ENCODE measurements around the gene GALNT13. TPM values are rescaled to one million over a fixed set of nuclear protein-coding genes. Genes with fewer than 3 reads are reported as not detected.
"Not testable (repeated sequence)": the region's sequence is repeated elsewhere in the genome, so short reads cannot be mapped to it uniquely, and the experiment has no call there.

Gene GALNT13
- total RNA-seq, 1 donor from 2014 or later = 0.46 TPM

- no peak for DNase-seq (ENCODE audit: low read depth)
- Histone ChIP-seq H3K4me3 (ENCODE audit: low read depth, low read length) (no peak overlapping the region), H3K27me3 (ENCODE audit: control insufficient read depth, insufficient read depth, low read length) (no peaks in the 10 kb centered on the region), H3K36me3 (ENCODE audit: control insufficient read depth, insufficient read depth, low read length) (no peaks in the 10 kb centered on the region)
- TF ChIP-seq CTCF (IDR thresholded peaks at IDR 0.05; ENCODE audit: insufficient read depth, low read length, poor library complexity, severe bottlenecking) = no peak
Observed at GRCh38 chr2:154466226-154466625, 594.5 kb downstream of the GALNT13 start.

- H3K36me3 ChIP-seq (ENCODE audit: control insufficient read depth, insufficient read depth, low read length) = no peaks in the 10 kb centered on the region
- DNase-seq (ENCODE audit: low read depth) = peak; percentile 38
- no peak for TF ChIP-seq CTCF (IDR thresholded peaks at IDR 0.05; ENCODE audit: insufficient read depth, low read length, poor library complexity, severe bottlenecking)
- H3K4me3 ChIP-seq (ENCODE audit: low read depth, low read length) = no peak overlapping the region
- H3K27me3 ChIP-seq (ENCODE audit: control insufficient read depth, insufficient read depth, low read length) = no peaks in the 10 kb centered on the region
Observed at GRCh38 chr2:154470376-154470775, 598.7 kb downstream of the GALNT13 start.

GRCh38 chr2:154471492-154471891 lies 599.8 kb downstream of the GALNT13 start:
- not testable (repeated sequence) for H3K36me3 ChIP-seq (ENCODE audit: control insufficient read depth, insufficient read depth, low read length); DNase-seq (ENCODE audit: low read depth); H3K27me3 ChIP-seq (ENCODE audit: control insufficient read depth, insufficient read depth, low read length); H3K4me3 ChIP-seq (ENCODE audit: low read depth, low read length)

GRCh38 chr2:154477319-154477718 lies 605.6 kb downstream of the GALNT13 start:
- Histone ChIP-seq H3K36me3 (ENCODE audit: control insufficient read depth, insufficient read depth, low read length) (no peaks in the 10 kb centered on the region), H3K4me3 (ENCODE audit: low read depth, low read length) (no peak overlapping the region), H3K27me3 (ENCODE audit: control insufficient read depth, insufficient read depth, low read length) (no peaks in the 10 kb centered on the region)
- no peak for TF ChIP-seq CTCF (IDR thresholded peaks at IDR 0.05; ENCODE audit: insufficient read depth, low read length, poor library complexity, severe bottlenecking)
- no peak for DNase-seq (ENCODE audit: low read depth)

GRCh38 chr2:154480521-154480920 lies 608.8 kb downstream of the GALNT13 start:
- H3K27me3 ChIP-seq (ENCODE audit: control insufficient read depth, insufficient read depth, low read length) = no peaks in the 10 kb centered on the region
- DNase-seq (ENCODE audit: low read depth) = no peak
- TF ChIP-seq CTCF (IDR thresholded peaks at IDR 0.05; ENCODE audit: insufficient read depth, low read length, poor library complexity, severe bottlenecking) = no peak
- H3K36me3 ChIP-seq (ENCODE audit: control insufficient read depth, insufficient read depth, low read length) = no peaks in the 10 kb centered on the region
- H3K4me3 ChIP-seq (ENCODE audit: low read depth, low read length) = no peak overlapping the region

- no peak for TF ChIP-seq CTCF (IDR thresholded peaks at IDR 0.05; ENCODE audit: insufficient read depth, low read length, poor library complexity, severe bottlenecking)
Observed at GRCh38 chr2:154481336-154481735, 609.6 kb downstream of the GALNT13 start.

More at GRCh38 chr2:154481336-154481735, 609.6 kb downstream of the GALNT13 start:
- Histone ChIP-seq H3K36me3 (ENCODE audit: control insufficient read depth, insufficient read depth, low read length) (no peaks in the 10 kb centered on the region), H3K27me3 (ENCODE audit: control insufficient read depth, insufficient read depth, low read length) (no peaks in the 10 kb centered on the region), H3K4me3 (ENCODE audit: low read depth, low read length) (no peak overlapping the region)
- no peak for DNase-seq (ENCODE audit: low read depth)
